Large intestine (tissue), 3 donors: ENCODE data around the gene TMEM179. TPM values are rescaled to one million over a fixed set of nuclear protein-coding genes. Genes with fewer than 3 reads are reported as not detected.

Experiments
- DNase-seq, 2 donors: peaks; one replicate each; pipeline versions ENCODE4 v3.0.0 to v3.0.0-alpha.2; 2013
- H3K27ac ChIP-seq: one replicate; pipeline ENCODE4 v1.5.1; 2013; ENCODE audit warnings: low read length
- H3K27me3 ChIP-seq: 2 replicates; pipeline ENCODE4 v1.6.1; 2013; ENCODE audit warnings: low read length; ENCODE audit not compliant: control insufficient read depth, insufficient read depth
- H3K36me3 ChIP-seq: 2 replicates; pipeline ENCODE4 v1.6.1; 2013; ENCODE audit warnings: low read length; ENCODE audit not compliant: control insufficient read depth, insufficient read depth
- H3K4me1 ChIP-seq: one replicate; pipeline ENCODE4 v1.6.1; 2013; ENCODE audit warnings: low read length; ENCODE audit not compliant: control insufficient read depth, insufficient read depth
- H3K4me3 ChIP-seq: one replicate; pipeline ENCODE4 v1.5.1; 2013; ENCODE audit warnings: low read length
- H3K9me3 ChIP-seq: one replicate; pipeline ENCODE4 v1.6.1; 2013; ENCODE audit warnings: mild to moderate bottlenecking, low read depth, low read length, moderate library complexity; ENCODE audit not compliant: control insufficient read depth
- WGBS: methylation state at CpG from one replicate; pipeline ENCODE4 v1.1.5; 2013; ENCODE audit warnings: low lambda C conversion rate; ENCODE audit not compliant: insufficient coverage; 5-methylcytosine and 5-hydroxymethylcytosine counted together
- polyA plus RNA-seq: library from polyadenylated mRNA; unstranded; fragments of 120-200 nt; gene quantifications from one replicate; pipeline ENCODE4 v1.2.1, GENCODE V29; 2013

Gene TMEM179
- polyA plus RNA-seq, 1 donor, result 11.8 TPM

DNA sequence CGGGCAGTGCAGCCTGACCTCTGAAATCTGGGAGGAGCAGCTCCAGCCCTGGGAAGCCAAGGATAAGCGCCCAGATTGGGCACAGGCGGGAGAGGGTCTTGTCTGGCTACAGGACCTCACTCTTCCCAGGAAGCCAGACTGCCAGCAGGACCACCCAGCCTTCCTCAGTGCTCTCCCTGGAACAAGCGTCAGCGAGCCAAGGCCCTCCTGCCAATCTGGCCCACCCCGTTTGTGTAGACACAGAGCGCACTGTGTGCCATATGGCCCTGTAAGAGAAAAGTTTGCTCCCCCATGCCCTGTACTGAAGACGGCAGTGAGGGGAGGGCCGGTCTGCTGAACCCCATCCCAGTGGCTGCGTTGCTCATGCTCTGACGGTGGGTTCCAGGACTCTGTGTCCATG is 26.3 kb downstream of the TMEM179 start:
- Histone ChIP-seq H3K36me3 (no peaks in the 10 kb centered on the region), H3K4me1 (peaks cover 74% of the 10 kb centered on the region), H3K4me3 (no peak overlapping the region), H3K9me3 (no peaks in the 10 kb centered on the region), H3K27ac (no peak overlapping the region), H3K27me3 (no peaks in the 10 kb centered on the region)
- no CpG with 5 or more reads among the region's 11 CpGs for WGBS
- no peak for DNase-seq

- no peak overlapping the region for H3K4me3 ChIP-seq
- peak overlapping the region; percentile 92 for H3K27ac ChIP-seq
- H3K4me1 ChIP-seq, result peaks cover 71% of the 10 kb centered on the region
- H3K27me3 ChIP-seq, result no peaks in the 10 kb centered on the region
- no peaks in the 10 kb centered on the region for H3K9me3 ChIP-seq
- DNase-seq, result no peak
- H3K36me3 ChIP-seq, result no peaks in the 10 kb centered on the region
- no CpG with 5 or more reads among the region's 19 CpGs for WGBS
These were observed 26.7 kb downstream of the TMEM179 start for GRCh38 chr14:104577847-104578301.

DNA sequence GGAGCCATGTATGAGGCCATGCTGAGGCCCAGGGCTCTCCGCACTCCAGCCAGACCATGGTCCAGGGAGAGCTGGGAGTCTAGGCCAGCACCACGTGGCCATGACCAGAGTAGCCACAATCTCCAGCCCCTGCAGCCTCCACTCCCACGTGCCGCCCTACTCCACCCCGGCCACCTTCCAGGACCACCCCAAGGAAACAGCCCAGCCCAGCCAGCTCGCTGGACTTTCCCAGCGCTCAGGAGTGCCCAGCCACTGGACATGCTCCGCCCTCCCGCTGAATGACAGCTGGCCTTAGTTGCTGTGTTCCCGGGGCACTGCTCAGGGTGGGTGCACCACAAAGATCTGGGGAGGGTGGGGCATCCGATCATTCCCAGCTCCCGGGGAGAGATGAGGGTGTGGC is 27.1 kb downstream of the TMEM179 start:
- H3K4me1 ChIP-seq, result peaks cover 68% of the 10 kb centered on the region

GRCh38 chr14:104576970-104577332 is 27.6 kb downstream of the TMEM179 start:
- no peaks in the 10 kb centered on the region for H3K36me3 ChIP-seq
- peaks cover 67% of the 10 kb centered on the region for H3K4me1 ChIP-seq
- no peaks in the 10 kb centered on the region for H3K27me3 ChIP-seq
- WGBS, result no CpG with 5 or more reads among the region's 9 CpGs
- no peak overlapping the region for H3K4me3 ChIP-seq
- peak; percentile 88 to 94 for DNase-seq
- H3K27ac ChIP-seq, result peak overlapping the region; percentile 92
- no peaks in the 10 kb centered on the region for H3K9me3 ChIP-seq

More for the DNA sequence above, 27.1 kb downstream of the TMEM179 start:
- DNase-seq, result peak in 1 of 2 donors; percentile 61
- no peaks in the 10 kb centered on the region for H3K9me3 ChIP-seq
- no CpG with 5 or more reads among the region's 12 CpGs for WGBS
- no peak overlapping the region for H3K4me3 ChIP-seq
- H3K27me3 ChIP-seq, result no peaks in the 10 kb centered on the region
- no peaks in the 10 kb centered on the region for H3K36me3 ChIP-seq
- H3K27ac ChIP-seq, result peak overlapping the region; percentile 92

GRCh38 chr14:104576232-104576969 is 28.2 kb downstream of the TMEM179 start:
- H3K27me3 ChIP-seq, result no peaks in the 10 kb centered on the region
- peak overlapping the region; percentile 92 for H3K27ac ChIP-seq

DNA sequence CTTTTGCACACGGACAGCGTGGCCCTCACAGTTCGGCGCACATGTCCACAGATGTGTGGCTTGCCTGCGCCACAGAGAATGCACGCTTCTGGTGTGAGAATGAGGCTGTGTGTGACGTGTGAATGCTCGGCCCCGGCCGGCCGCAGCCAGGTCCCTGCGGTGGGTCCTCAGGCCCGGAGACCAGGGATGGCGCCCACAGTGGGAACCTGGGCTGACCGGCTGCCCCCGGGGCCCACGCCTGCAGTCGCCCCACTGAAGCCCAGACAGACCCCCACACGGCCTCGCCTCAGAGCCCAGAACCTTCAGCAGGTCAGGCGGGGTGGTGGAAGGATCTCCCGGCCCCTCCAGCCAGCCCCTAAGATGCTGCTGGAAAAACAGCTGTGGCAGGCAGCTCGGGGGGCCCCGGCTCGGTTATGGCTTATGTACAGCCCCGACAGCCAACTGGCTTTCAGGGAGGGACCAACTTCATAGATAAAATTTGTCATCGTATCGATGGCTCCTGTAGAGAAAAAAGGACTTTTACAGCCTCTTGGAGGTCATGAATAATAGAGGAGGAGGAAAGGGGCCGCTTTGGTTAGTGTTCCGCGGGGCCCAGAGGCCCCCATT is 29.5 kb downstream of the TMEM179 start:
- H3K9me3 ChIP-seq, result no peaks in the 10 kb centered on the region
- H3K27me3 ChIP-seq, result no peaks in the 10 kb centered on the region
- H3K4me3 ChIP-seq, result no peak overlapping the region
- H3K4me1 ChIP-seq, result peaks cover 66% of the 10 kb centered on the region
- no peaks in the 10 kb centered on the region for H3K36me3 ChIP-seq
- H3K27ac ChIP-seq, result peak overlapping the region; percentile 92
- no peak for DNase-seq
- no CpG with 5 or more reads among the region's 31 CpGs for WGBS

More at GRCh38 chr14:104576232-104576969, 28.2 kb downstream of the TMEM179 start:
- peaks cover 66% of the 10 kb centered on the region for H3K4me1 ChIP-seq
- H3K4me3 ChIP-seq, result no peak overlapping the region
- H3K9me3 ChIP-seq, result no peaks in the 10 kb centered on the region
- WGBS, result no CpG with 5 or more reads among the region's 16 CpGs
- H3K36me3 ChIP-seq, result no peaks in the 10 kb centered on the region
- DNase-seq, result peak; percentile 43 to 53

DNA sequence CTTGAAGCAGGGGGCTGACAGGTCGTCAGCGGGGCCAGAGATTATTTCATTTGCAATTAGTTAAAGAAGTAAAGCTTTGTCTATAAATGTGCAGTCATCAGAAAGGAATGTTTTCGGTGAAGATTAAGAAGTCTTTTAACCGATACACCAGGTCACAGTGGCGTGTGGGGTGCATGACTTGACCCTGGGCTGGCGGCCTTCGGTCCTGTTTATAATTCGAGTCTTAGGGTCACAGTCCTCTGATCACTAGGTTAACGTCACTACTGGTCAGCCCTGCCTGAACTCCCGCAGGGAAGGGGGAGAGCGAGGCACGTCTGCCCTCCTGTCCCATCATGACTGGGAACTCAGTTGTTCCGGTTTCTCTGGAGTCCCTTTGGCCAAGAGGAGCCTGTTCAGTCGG is 30.0 kb downstream of the TMEM179 start:
- peak; percentile 71 to 88 for DNase-seq
- no peaks in the 10 kb centered on the region for H3K27me3 ChIP-seq
- H3K9me3 ChIP-seq, result no peaks in the 10 kb centered on the region
- H3K36me3 ChIP-seq, result no peaks in the 10 kb centered on the region
- H3K4me1 ChIP-seq, result peaks cover 64% of the 10 kb centered on the region
- peak overlapping the region; percentile 92 for H3K27ac ChIP-seq
- no peak overlapping the region for H3K4me3 ChIP-seq
- WGBS, result no CpG with 5 or more reads among the region's 14 CpGs

DNA sequence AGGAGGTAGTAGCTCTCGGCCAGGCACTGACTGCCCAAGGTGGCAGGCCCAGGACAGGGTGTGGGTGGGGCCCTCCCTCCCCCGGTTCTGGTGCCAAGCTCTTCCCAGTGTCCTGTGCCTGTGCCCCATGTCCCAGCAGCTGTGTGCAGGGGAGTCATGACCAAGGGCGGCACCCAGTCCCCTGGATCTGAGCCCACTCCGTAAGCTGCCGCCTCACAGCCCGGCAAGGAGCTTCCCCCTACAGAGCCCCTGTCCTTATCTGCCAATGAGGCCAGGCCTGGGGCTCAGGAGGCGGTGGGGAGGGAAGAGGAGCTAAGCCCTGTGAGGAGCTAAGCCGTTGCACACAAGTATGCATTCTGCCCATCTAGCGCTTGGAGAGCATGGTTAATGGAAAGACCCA is 30.6 kb downstream of the TMEM179 start:
- Histone ChIP-seq H3K4me3 (no peak overlapping the region), H3K36me3 (no peaks in the 10 kb centered on the region), H3K27ac (peak overlapping the region; percentile 92), H3K27me3 (no peaks in the 10 kb centered on the region), H3K9me3 (no peaks in the 10 kb centered on the region), H3K4me1 (peaks cover 58% of the 10 kb centered on the region)
- peak; percentile 85 to 92 for DNase-seq
- no CpG with 5 or more reads among the region's 9 CpGs for WGBS

DNA sequence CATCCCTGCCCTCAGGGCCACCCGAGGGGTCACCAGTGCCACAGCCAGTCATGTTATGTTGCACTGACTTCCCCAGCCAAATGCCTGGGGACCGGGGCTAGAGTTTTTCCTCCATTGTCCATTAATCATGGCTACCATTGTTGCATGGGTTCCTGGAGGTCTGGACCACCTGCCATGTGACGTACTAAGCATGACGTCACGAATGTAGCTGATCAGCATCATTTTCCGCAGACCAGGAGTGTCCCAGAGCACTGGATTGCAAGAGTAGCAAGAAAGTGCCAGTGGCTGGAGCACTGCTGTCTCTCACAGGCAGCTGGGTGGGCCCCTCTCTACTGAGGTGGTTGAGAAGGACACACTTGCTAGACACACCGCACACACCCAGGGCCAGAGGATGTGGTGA is 31.9 kb downstream of the TMEM179 start:
- Histone ChIP-seq H3K4me3 (no peak overlapping the region), H3K36me3 (no peaks in the 10 kb centered on the region), H3K9me3 (no peaks in the 10 kb centered on the region), H3K27ac (no peak overlapping the region), H3K4me1 (peaks cover 51% of the 10 kb centered on the region), H3K27me3 (no peaks in the 10 kb centered on the region)
- DNase-seq, result no peak
- WGBS, result no CpG with 5 or more reads among the region's 7 CpGs

- H3K4me3 ChIP-seq, result no peak overlapping the region
- H3K27me3 ChIP-seq, result no peaks in the 10 kb centered on the region
- WGBS, result no CpG with 5 or more reads among the region's 11 CpGs
- no peaks in the 10 kb centered on the region for H3K9me3 ChIP-seq
- H3K36me3 ChIP-seq, result no peaks in the 10 kb centered on the region
- H3K27ac ChIP-seq, result no peak overlapping the region
- DNase-seq, result no peak
- peaks cover 46% of the 10 kb centered on the region for H3K4me1 ChIP-seq
These were observed 32.4 kb downstream of the TMEM179 start for GRCh38 chr14:104572024-104572626.
